Heart left ventricle (tissue), 13 donors: Measurements from ENCODE around the gene PPP1R1C.

Source experiments
- POLR2A ChIP-seq, 2 donors: fragments of 450-650 bp; IDR thresholded peaks; one replicate each; pipeline ENCODE4 v1.6.1; 2017; ENCODE audit warnings: antibody characterized with exemption in 2 of 2, mild to moderate bottlenecking in 2 of 2, moderate library complexity in 2 of 2
- TF ChIP-seq, protein P1 (sequence below), 12 donors: fragments of 200-600 bp; sonication (generic) in 4 of 12; IDR thresholded peaks; one replicate each; pipeline versions ENCODE4 v1.5.0 to v1.8.0; 2018 to 2022; ENCODE audit warnings: antibody characterized with exemption in 12 of 12, mild to moderate bottlenecking in 5 of 12
- donor health status: ischemic (EF 13 %, LVEDD 7.1; RV severe dilation, severe dysfunction).
- donor health status: DM: no; HTN: yes; CAD: no.
- donor health status: DM: no; HTN: no; CAD: no.
- donor health status: ischemic (EF 25% LVEDD 6.9; RV normal size, moderate dysfunction).
- donor health status: ischemic (EF 25% LVEDD 5.7; RV mildly dilated, moderate dysfunction).
- donor health status: ischemic (EF 35%, LVEDD 5.7; RV mildly dilated, moderate dysfunction).
- donor health status: nonischemic (EF 11% LVEDD 7.7; RV severe dilation, severe dysfunction).
- donor health status: DM: yes; HTN: yes; CAD: no.
- donor health status: PGD.
- donor health status: ischemic (EF 29% LVEDD 5.4; RV normal size, mild dysfunction).
- donor health status: nonischemic (EF 23%, LVEDD 6.1; RV moderate dilation, normal function).

DNA sequence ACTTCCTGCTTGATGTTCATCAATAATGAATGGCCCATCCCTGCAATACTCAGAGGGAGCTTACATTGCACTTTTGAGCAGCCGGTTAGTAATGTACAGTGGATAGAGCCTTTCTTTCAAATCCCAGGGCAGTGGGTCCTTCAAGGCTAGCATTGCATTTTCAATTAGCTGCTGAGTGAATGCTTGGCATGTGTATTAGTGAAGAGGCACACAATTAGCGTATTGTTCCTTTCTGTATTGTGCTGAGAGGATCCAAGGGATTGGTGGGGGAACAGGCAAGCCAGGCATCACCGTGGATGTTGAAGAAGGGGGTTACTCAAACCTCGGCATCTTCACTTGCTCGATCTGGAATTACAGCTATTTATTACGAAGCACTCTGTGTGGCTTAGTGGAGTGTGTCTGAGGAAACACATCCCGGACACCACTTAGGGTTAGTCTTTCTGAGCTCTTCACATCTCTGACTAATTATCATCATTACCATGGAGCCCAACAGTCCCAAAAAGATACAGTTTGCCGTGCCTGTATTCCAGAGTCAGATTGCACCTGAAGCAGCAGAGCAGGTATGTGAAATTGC, at the start of gene PPP1R1C:
- TF ChIP-seq, protein P1, sequence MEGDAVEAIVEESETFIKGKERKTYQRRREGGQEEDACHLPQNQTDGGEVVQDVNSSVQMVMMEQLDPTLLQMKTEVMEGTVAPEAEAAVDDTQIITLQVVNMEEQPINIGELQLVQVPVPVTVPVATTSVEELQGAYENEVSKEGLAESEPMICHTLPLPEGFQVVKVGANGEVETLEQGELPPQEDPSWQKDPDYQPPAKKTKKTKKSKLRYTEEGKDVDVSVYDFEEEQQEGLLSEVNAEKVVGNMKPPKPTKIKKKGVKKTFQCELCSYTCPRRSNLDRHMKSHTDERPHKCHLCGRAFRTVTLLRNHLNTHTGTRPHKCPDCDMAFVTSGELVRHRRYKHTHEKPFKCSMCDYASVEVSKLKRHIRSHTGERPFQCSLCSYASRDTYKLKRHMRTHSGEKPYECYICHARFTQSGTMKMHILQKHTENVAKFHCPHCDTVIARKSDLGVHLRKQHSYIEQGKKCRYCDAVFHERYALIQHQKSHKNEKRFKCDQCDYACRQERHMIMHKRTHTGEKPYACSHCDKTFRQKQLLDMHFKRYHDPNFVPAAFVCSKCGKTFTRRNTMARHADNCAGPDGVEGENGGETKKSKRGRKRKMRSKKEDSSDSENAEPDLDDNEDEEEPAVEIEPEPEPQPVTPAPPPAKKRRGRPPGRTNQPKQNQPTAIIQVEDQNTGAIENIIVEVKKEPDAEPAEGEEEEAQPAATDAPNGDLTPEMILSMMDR (IDR thresholded peaks at IDR 0.05): no peak
- TF ChIP-seq POLR2A (IDR thresholded peaks at IDR 0.05): no peak
